Eye (tissue), 1 donor: ENCODE data around the gene HES4.
"Not testable (repeated sequence)": the region's sequence is repeated elsewhere in the genome, so short reads cannot be mapped to it uniquely, and the experiment has no call there.

ENCODE experiments used
- DNase-seq: peaks from one replicate; pipeline ENCODE4 v3.0.0-alpha.2; 2015

HES4 gene

DNA sequence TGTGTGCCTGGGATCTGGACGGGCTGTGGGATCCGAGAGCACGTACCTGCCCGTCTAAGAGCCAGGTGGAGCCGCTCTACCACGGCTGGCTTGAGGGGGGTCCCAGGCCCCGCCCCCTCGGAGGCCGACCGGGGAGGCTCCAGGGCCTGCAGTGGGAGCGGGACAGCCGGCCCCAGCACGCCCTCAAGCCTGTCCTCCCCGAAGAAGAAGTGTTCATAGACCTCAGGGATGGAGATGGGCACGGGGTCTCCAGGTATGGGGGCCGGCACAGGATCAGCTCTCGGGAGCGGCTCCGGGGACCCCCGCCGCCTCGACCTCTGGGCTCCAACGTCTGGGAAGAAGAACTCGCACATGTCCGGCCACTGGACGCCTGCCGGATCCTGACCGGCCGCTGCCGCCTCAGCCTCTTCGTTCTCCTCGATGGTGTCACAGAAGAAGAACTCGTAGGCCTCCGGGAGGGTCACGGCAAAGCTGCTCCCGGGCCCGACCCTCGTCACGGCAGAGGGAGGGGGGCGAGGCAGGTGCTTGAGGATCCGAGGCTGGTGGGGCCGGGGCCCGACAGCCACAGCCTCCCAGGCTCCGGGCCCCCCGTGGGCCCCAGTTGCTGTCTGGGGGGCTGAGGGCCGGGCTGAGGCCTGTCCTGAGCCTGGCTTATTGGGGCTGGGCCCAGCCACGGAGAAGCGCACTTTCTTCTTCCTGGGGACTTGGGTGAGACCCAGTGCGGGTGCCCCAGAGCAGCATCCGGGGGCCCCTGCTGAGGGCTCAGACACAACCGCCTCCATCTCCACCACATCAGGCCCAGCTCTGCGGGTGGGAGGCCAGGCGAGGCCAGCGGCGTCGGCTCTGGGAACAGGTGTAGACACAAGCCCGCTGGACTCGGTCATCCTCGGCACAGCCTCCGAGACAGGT is 20.8 kb downstream of the HES4 start:
- DNase-seq, result no peak

DNA sequence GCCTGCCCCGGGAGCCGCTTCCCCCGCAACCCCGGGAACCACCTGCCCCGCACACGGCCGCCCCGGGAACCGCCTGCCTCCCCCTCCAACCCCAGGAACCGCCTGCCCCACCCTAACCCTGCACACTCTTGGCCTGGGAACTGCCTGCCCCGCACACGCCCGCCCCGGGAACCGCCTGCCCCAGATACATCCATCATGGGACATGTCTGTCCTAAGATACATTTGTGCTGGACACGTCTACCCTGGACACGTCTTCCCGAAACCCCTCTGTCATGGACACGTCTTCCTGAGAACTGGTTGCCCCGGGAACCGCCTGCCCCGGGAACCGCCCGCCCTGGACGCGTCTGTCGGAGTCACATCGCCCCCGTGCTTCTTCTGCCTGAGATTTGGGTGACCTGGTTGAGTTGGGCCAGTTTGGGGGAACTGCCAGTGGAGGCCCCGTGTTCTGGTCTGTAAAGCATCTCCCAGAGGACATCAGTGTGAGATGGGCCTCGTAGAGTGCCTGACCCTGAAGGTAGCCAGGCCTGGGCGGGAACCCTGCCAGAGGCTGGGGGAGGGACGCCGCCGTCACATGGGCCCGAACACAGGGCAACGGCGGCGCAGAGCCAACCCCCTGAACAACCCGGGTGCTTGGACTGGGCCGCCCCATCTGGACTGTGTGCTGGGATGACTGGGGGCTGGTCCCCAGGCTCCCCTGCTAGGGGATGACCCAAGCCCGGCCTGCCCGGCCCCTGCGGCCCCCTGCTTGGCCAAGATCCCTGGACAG is 21.6 kb downstream of the HES4 start:
- no peak for DNase-seq

DNA sequence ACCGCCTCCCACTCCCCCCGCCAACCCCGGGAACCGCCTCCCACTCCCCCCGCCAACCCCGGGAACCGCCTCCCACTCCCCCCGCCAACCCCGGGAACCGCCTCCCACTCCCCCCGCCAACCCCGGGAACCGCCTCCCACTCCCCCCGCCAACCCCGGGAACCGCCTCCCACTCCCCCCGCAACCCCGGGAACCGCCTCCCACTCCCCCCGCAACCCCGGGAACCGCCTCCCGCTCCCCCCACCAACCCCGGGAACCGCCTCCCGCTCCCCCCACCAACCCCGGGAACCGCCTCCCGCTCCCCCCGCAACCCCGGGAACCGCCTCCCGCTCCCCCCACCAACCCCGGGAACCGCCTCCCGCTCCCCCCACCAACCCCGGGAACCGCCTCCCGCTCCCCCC is 23.1 kb downstream of the HES4 start:
- not testable (repeated sequence) for DNase-seq

DNA sequence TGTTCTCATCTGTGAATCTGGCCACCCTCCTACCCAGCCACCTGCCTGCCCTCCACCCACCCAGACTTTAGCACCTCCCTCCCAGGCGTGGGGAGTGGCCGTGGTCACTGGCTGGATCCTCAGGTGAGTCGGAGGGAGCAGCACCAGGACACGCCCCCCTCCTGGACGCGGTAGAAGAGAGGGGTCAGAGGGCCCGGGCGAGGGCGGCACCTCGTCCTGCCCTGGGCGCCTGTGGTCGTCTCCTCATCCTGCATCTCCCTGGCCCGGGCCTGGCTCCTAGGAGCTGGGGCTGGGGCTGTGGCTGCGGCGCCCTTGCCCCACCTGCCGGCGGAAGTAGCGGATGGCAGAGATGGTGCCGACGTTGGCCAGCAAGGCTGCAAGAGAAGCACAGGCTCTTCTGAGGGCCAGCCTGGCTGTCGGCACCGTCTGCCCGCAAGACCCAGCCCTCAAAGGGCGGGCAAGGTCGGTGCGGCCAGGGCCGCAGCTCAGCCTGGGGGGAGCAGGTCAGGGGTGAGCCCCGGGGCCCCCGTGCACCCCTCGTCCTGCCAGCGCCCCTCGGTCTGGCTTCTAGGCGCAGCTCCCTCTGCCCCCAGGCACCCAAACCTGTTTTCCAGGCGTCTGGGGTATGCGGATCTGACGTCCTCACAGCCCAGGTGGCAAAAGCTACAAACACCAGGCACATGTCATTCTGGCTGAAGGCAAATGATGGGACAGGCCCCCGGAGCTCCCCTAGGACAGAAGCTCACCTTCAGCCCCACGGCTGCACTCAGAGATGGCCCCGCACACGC is 23.8 kb downstream of the HES4 start:
- peak; percentile 92 for DNase-seq

DNA sequence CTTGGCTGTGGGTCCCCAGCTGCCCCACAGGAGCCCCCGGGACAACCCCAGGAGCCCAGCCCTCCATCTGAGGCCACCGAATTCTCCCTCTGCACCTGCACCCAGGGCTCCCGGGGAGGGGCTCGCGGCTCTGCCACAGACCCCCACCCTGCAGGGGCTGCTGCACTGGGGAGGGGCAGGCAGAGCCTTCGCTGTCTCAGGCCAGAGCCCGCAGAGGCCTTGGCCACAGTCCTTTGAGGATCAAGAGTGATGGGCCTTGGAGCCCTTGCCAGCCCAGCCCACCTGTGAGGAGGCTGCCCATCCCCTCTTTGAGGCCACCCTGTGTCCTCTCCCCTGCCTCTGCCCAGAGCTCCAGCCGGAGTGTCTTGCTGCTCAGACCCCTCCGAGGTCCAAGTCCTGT is 24.5 kb downstream of the HES4 start:
- DNase-seq, result no peak

DNA sequence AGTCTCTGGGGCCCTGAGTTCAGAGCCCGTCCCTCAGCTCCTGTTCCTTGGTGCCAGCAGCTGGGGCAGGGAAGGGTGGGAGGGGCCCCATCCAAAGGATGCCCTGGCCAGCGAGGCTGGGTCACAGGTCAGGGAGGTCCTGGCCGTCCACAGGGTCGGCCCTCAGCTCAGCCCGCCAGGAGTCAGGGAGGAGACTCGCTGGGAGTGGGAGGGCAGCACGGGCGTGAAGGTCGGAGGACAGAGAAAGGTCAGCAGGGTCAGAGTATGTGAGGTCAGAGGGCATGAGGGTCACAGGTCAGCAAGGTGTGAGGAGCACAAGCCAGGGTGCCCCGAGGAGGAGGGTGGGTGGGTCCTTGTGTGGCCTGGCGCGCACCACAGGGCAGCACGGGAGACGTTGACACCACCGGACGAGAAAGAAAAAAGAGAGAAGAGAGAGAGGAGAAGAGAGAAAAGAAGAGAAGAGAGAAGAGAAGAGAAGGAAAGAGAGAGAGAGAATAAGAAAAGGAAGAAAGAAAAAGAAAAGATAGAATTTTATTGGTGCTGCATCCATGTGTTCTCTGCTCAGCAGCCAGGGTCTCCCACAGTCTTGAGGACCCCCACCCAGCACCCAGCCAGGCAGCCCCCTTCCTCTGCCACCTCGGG is 25.1 kb downstream of the HES4 start:
- DNase-seq, result no peak

DNA sequence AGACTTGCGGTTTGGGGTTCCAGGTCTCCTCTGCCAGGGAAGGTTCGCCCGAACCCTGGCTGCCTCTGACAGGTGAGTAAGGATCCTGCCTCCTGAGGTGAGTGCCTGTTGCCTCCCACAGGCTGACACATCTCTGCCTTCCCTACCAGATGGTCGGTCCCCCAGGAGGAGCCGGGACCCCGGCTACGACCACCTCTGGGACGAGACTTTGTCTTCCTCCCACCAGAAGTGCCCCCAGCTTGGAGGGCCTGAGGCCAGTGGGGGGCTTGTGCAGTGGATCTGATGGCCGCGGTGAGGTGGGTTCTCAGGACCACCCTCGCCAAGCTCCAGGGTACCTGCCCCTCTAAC is 25.6 kb downstream of the HES4 start:
- no peak for DNase-seq

DNA sequence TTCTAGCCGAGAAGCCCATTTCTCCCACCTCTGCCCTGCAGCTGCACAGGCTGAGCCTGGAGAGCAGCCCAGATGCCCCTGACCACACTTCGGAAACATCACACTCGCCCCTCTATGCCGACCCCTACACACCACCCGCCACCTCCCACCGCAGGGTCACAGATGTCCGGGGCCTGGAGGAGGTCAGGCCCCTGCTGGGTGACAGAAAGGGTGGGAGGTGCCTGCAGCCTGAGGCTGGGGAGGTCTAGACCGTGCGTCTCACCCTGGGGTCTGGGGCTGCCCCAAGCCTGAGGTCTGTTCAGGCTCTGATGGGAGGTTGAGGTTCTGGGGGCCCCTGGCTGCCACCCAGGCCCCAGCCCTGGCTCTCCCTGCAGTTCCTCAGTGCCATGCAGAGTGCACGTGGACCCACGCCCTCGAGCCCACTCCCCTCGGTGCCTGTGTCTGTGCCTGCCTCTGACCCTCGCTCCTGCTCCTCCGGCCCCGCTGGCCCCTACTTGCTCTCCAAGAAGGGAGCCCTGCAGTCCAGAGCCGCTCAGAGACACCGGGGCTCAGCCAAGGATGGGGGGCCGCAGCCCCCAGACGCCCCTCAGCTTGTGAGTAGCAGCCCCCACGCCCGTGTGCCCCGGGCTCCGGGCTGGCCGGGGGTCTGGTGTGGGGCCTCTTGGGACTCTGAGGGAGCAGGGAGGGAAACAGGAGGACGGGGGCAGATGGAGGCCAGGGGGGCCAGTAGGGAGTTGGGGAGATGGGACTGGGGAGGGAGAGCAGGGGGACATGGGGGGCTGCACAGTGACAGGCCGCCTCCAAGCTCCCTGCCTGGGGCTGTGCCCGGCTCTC is 26.2 kb downstream of the HES4 start:
- no peak for DNase-seq

DNA sequence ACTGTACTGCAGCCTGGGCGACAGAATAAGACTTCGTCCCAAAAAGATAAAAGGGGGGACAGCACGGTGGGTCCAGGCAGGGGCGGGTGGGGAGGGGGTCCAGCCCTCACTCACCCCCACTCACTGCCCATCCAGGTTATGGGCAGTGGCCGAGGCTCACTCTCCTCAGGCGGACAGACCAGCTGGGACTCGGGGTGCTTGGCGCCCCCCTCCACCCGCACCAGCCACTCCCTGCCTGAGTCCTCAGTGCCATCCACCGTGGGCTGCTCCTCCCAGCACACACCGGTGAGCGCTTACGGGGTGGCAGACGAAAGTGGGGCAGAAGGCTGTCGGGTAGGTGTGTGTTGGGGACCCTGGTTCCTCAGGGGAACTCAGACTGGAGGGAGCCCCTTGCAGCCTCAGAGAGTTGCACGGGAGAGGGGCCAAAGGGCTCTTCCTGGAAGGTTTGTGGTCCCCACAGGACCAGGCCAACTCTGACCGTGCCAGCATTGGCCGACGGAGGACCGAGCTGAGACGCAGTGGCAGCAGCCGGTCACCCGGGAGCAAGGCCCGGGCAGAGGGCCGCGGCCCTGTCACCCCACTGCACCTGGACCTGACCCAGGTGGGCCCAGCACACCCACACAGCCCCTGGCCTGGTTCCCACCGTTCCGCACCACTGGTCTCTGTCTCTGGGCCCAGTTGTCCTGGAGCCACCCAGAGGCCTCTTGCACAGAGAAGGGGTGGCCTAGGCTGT is 27.0 kb downstream of the HES4 start:
- no peak for DNase-seq

DNA sequence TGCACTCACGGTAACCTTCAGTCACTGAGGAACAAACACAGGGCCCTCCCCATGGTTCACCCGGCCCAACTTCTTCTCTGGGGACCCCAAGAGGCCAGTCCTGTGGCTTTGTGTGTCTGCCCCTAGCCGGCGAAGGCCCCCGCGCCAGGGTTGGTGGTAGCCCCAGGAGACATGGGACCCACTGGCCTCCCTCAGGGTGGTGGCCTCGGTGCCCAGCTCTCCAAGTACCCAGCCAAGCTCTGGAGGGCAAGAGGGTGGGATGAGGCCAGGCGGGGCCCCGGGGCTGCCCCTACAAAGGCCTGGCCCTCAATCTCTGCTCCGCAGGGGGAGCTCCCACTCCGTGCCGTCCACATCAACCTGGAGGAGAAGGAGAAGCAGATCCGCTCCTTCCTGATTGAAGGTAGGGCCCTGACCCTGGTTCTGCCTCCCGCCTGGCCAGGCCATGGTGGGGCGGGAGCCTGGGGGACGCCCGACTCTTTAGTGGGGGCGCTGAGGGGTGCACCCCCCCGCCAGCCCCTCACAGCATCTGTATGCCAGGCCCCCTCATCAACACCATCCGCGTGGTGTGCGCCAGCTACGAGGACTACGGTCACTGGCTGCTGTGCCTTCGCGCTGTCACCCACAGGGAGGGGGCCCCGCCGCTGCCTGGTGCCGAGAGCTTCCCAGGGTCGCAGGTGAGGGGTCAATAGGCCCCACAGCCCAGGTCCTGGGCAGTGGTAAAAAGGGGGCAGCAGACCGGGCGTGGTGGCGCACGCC is 28.0 kb downstream of the HES4 start:
- DNase-seq, result no peak

DNA sequence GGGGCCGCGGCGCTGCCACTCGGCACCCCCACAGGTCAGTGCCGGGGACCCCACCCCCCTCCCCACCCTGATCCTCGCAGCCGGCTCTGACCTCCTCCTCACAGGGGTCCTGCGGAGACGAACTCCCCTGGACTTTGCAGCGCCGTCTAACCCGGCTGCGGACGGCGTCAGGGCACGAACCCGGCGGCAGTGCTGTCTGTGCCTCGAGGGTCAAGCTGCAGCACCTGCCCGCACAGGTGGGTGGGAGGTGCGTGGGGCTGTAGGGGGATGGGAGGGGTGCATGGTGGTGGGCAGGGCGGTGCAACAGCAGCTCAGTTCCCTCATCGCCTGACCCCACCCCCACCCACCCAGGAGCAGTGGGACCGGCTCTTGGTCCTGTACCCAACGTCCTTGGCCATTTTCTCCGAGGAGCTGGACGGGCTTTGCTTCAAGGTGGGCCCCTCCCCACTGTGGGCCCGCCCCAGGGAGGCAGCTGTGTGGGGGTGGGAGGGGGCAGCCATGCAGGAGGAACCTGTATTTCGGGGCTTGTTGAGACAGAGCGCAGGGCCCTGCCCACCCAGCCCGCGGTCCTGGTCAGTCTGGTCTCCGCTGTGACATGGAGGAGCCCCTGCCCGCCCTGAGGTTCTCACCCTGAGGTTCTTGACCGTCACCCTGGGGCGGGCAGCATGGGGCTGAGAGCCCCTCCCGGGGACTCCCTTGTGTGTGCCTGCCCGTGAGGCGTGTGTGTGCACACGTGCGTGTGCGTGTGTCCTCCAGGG is 28.7 kb downstream of the HES4 start:
- no peak for DNase-seq

DNA sequence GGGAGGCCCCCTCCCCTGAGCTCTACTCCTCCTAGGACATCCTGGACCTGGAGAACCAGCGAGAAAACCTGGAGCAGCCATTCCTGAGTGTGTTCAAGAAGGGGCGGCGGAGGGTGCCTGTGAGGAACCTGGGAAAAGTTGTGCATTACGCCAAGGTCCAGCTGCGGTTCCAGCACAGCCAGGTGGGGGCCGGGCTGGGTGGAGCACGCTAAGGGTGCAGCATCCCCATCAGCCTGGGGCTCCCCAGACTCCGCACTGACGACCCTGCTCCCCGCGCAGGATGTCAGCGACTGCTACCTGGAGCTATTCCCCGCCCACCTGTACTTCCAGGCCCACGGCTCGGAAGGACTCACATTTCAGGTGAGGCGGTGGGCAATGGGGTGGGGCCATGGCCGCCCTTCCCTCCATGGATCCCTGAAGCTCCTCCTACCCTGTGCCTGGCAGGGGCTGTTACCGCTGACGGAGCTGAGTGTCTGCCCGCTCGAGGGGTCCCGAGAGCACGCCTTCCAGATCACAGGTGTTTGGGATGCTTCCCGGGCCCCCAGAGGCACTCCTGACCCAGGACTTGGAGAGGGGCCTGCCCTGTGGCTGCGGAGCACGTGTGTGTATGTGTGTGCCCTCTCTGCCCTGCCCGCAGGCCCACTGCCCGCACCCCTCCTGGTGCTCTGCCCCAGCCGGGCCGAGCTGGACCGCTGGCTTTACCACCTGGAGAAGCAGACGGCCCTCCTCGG is 29.5 kb downstream of the HES4 start:
- no peak for DNase-seq

DNA sequence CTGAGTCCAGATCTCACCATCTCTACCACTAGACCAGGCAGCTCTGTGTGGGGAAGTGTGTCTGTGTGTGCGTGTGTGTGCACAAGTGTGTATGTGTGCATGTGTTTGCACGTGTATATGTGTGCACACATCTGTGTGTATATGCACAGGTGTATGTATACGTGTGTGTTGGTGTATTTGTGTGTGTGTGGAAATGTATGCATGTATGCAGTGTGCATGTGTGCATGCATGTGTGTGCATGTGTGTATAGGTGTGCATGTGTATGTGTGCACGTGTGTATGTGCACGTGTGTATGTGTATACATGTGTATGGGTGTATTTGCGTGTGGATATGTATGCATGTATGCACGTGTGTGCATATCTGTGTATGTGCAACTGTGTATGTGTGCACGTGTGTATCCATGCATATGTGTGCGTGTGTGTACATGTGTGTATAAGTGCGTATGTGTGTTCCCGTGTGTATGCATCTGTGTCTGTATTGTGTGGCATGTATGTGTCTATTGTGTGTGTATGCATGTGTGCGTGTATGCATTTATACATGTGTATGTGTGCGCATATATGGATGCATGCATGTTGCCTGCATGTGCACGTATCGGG is 30.5 kb downstream of the HES4 start:
- DNase-seq, result no peak

DNA sequence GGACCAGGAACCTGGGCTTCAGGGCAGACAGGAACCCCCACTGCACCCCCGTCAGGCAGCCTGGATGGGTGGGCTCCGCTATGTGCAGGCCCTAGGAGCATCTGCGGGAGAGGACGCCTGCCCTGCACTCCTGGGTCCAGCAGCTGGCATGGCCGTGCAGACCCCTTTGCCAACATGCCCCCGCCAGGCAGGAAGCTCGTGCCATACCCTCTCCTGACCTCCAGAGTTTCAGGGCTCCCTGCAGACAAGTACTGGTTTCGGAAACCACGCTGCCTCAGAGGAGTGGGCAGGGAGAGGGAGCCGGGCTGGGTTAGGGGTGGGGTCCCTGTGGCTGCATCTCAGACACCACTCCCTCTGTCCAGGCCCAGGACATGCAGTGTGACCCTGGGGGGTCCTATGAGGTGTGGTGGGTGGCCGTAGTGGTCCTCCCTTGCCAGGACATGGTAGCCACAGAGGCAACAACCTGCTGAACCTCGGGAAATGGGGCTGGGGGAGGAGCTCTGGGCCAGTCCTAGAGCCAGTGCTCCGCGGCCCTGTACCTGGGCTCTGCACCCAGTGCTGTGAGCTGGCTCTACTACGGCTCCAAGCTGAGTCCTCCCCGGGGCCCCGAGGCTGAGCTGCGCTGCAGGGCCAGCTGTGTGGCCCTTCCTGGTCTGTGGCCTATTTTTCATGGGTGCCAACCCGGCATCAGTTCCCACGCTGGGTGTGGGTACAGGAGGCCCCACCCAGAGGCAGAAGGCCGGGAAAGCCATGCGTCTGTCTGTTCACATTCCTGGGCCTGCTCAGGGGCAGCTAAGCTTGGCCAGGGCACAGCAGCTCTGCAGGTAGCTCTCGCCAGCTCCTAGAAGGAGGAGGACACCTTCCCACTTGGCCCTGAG is 32.2 kb downstream of the HES4 start:
- DNase-seq, result no peak

DNA sequence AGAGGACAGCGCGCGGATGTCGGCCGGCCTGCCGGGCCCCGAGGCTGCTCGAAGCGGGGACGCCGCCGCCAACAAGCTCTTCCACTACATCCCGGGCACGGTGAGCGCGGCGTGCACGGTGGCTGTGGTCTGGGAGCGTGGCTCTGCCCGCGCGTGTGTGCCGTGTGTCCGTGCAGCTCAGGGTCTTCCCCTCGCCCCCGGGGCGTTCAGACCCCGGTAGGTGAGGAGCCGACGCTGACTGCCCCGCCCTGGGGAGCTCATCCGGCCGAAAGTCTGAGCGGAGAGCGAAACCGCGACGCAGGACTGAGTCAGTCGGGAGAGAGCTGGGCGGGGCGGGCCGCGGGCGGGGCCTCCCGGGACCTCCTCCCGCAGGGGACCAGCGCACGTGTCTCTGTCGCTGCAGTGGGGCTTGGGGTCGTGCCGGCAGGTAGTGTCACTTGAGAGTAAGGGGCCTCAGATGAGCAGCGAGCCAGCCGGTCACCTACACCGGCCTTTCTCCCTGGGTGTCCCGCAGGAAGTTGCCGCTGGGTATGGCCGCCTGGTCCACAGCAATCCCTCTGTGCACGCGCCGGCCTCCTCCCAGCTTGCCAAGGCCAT is 33.1 kb downstream of the HES4 start:
- DNase-seq, result peak; percentile 60

DNA sequence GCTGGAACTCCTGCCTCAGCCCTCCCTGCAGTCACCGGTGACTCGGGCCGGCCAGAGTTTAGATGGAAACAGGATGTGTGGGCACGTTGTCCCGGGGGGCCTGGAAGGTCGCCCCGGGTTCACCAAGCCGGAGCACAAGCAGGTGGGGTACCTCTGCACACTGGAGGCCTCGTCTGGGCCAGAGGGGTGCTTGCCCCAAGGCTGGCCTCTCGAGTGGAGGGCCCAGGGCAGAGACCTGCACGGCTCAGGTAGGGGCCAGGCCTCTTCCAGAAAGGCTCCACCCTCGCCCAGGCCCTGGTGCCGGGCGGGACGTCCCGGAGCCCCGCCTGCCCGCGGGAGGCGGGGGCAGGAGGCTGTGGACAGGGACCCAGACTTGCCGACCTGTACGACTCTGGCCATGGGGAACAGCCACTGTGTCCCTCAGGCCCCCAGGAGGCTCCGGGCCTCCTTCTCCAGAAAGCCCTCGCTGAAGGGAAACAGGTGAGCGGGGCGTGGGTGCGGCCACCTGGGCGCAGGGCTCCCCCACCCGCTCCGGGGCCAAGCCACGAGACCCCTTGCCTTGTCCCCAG is 33.7 kb downstream of the HES4 start, which contains the start of gene PLEKHN1:
PLEKHN1 (plus strand) TSS at position 348 of the 569 bp plus-strand sequence; CDS start at position 398, 50 bp downstream.
- no peak for DNase-seq
